CD4-positive, alpha-beta T cell treated with Interleukin-6 at 100 ng/mL for 8 hours (primary cell): Measurements from ENCODE around the gene CCDC92B.
"Not testable (repeated sequence)": the region's sequence is repeated elsewhere in the genome, so short reads cannot be mapped to it uniquely, and the experiment has no call there.

Source experiments
- DNase-seq: peaks from one replicate; pipeline ENCODE4 v3.0.0-alpha.2; 2020; ENCODE audit warnings: mixed read lengths, low spot score

CCDC92B gene

GRCh38 chr17:2749058-2749783, at the start of gene CCDC92B:
Gene CCDC92B, minus strand, starts transcription at chr17:2749652. Its CDS starts 14,507 bp downstream, at chr17:2735145.
- no peak for DNase-seq

GRCh38 chr17:2798678-2799077, 49.2 kb upstream of the CCDC92B start:
- no peak for DNase-seq

DNA sequence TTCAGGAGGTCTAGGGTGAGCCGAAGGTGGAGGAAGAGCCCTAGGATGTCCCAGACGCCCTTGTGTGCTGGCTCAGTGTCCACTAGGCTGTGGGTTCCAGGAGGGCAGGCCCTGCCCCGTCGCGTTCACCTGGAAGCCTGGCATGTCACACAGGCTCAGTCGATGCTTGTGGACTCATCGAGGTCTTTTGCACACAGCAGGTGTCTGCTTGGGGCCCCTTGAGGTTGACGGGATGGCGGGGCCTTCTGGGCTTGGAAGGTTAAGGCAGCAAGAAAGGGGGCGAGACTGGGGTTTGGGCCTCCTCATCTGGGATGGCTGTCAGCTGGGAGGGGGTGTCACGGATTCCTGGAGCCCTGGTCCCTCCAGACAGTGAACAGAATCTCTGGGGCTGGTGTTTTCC, 48.7 kb upstream of the CCDC92B start:
- DNase-seq: no peak

DNA sequence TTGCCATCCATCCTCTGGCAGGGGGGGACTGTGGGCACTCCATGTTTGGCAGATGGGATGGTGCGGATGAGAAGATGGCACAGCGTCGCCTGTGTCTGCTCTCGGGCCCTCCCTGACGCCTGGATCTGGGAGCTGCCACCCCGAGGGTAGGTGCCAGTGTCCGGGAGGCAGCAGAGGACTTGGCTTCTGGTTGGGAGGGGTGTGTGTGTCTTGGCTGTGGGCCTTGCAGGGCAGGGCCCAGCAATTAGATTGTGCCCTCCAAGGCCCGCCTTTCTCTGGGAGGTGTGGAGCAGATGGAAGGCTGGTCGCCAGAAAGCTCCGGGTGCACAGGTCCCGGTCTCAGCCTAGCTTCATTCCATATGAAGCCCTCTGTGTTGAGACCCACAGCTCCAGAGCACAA, 48.2 kb upstream of the CCDC92B start:
- DNase-seq: no peak

DNA sequence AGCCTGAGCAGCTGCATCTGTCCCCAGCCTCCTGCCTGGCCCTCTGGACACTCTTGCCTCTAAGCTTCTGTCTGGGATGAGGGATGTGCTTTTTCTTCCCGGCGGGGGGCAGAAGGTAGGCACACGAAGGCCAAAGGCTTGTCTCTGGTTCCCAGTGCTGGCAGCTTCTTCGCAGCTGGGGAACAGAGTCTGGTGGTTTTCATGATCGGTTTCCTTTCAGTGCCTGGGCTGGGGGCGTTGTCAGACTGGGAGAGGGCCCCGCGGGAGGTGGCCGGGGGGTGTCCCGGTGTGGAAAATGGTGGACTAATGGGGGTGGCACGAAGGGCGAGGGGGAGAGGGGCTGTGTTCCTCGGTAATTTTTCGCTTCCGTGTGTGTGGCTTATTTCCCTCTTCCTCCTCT, 47.8 kb upstream of the CCDC92B start:
- no peak for DNase-seq

GRCh38 chr17:2796164-2797125, 47.0 kb upstream of the CCDC92B start, which contains the start of gene RAP1GAP2:
Gene RAP1GAP2, plus strand, starts transcription at chr17:2796438. Its CDS starts 90 bp downstream, at chr17:2796528.
- DNase-seq: peak; percentile 81

- no peak for DNase-seq
These were observed 46.1 kb upstream of the CCDC92B start for GRCh38 chr17:2795441-2796163.

- no peak for DNase-seq
These were observed 44.8 kb upstream of the CCDC92B start for GRCh38 chr17:2794111-2794803.

DNA sequence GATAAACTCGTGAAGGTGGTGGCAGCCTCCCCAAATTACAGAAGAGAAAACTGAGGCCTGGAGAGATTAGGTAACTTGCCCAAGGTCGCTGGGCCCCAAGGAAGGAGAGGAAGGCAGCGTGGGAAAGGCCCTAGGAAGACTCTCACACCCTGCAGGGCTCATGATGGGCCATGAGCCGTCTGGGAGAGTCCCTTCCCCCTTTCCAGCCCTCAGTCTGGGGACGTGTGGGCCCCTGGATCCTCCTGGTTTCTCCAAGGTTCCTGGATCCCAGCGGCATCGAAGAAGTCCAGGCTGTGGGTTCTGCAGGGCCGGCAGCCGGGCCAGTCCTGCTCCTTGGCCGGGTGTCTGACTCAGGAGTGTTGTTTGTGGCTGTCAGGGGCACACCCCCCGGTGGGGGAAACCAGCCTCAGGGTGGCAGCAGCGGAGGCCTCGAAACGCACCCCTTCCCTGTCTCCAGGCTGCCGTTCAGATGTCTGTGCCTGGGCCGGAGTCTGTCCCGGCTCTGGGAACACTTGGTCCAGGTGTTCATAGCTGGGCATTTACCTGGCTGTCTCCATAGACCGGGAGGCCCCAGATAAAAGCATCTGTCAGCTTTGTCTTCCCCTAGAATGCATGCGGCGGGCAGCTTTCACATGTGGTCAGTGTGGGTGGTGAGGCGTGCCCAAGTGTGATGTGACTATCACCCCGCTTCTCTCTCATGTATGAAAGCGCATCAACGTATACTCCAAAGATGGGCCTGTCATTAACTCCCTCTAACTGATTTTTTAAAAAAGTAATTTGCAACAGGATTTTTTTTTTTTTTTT, 43.1 kb upstream of the CCDC92B start:
- DNase-seq: peak; percentile 35

DNA sequence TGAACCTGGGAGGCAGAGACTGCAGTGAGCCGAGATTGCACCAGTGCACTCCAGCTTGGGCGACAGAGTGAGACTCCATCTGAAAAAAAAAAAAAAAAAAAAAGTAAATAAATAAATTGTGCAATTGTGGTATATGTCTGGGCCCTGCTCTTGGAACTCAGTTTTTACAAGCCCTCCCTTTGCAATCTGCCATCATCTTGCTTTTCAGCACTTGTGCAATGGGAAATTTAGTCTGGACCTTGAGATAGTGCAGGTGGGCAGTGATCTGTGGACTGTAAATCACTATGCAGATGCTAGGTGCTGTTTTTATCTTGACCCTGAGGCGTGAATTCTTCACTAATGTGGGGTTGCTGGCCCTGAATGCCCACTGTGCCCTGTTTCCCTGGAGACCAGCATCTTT, 40.2 kb upstream of the CCDC92B start:
- no peak for DNase-seq

DNA sequence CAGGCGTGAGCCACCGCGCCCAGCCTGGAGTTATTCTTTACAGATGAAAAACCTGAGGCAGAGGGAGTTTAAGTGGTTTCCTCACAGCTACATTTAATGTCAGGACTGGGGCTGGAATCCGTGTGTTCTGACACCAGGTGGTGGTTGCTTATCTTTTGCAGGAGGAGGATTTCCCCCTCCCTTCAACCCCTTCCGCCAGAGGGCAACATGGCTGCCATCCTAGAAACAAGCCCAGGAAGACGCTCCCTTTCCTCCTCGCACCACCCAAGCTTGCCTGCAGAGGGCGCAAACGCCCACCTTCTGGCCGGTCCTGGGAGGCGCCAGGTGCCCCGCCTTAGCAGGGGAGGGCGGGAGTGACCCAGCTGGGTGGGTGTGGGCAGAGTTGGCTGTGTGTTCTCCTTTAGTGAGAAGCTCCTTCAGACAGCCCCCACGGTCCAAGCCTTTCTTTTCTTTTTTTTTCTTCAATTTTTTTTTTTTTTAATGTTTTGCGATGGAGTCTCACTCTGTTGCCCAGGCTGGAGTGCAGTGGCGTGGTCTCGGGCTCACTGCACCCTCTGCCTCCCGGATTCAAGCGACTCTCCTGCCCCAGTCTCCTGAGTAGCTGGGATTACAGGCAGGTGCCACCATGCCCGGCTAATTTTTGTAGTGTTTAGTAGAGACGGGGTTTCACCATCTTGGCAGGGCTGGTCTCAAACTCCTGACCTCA, 36.9 kb upstream of the CCDC92B start:
- peak; percentile 89 for DNase-seq

GRCh38 chr17:2785376-2785775, 35.9 kb upstream of the CCDC92B start:
- DNase-seq: not testable (repeated sequence)

DNA sequence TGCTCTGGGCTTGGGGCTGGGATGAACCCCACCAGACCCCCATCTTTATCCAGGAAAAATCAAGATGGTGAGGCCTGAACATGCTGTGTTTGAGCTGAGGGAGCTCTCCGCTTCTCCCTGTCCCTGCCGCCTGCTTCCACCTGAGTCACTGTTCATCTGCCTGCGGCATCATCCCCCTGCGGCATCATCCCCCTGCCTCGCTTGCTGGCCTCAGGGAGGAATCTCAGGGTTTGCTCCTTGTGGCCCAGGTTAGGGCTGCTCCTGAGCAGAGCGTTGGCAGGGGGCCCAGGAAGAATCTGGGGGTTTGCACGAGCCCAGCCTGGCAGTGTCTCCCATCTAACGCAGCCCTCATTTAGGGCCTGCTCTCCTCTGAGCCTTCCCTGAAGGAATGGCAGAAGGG, 35.4 kb upstream of the CCDC92B start:
- no peak for DNase-seq

GRCh38 chr17:2783310-2784030, 34.0 kb upstream of the CCDC92B start:
- no peak for DNase-seq

- no peak for DNase-seq
These were observed 32.6 kb upstream of the CCDC92B start for GRCh38 chr17:2782055-2782454.

GRCh38 chr17:2781598-2781997, 32.1 kb upstream of the CCDC92B start:
- DNase-seq: not testable (repeated sequence)

DNA sequence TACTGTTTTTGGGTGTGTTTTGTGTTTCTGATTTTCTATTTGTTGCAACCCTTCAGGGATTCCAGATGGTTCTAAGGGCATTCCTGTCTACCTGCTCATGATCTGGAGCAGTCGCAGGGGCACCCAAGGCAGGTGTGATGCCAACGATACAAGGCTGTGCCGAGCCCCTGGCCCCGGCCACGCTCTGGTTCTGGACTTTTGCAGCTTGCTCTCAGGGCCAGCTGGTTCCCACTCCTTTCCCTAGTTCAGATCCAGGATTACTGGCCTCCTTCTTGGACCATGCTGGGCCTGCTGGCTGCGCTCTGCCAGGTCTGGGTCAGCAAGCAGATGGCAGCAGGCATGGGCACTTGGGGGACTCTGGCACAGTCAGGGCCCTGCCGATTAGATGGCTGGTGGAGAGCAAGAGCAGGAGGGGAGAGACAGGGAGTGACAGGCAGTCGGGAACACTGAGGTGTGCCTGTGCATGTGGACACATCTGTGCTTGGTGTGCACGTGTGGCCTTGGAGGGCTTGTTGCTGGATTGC, 31.5 kb upstream of the CCDC92B start:
- no peak for DNase-seq

GRCh38 chr17:2780256-2780655, 30.8 kb upstream of the CCDC92B start:
- no peak for DNase-seq

- no peak for DNase-seq
These were observed 30.1 kb upstream of the CCDC92B start for GRCh38 chr17:2779545-2779944.
